A673 (cell line): ENCODE results near the gene RPL37. TPM values are rescaled to one million over a fixed set of nuclear protein-coding genes. Genes with fewer than 3 reads are reported as not detected.
A peak's percentile ranks its signal among the peaks of the same experiment; 100 is the strongest.
"Not testable (repeated sequence)": the region's sequence is repeated elsewhere in the genome, so short reads cannot be mapped to it uniquely, and the experiment has no call there.

ENCODE experiments used
- BruUV-seq: library from RNA; stranded (reverse); fragments of 400-500 nt; replicated peaks from 2 replicates; lab custom pipeline; 2021; lab: Mats Ljungman, UMichigan
- CTCF ChIA-PET: fragments of 300-600 bp; sonication (Branson Sonifier 250); formaldehyde crosslinking; loops from one replicate; lab custom pipeline; 2022; ENCODE audit warnings: antibody characterized with exemption; lab: Charles Lee
- POLR2A ChIA-PET: fragments of 300-600 bp; sonication (Branson Sonifier 250); formaldehyde crosslinking; loops from one replicate; lab custom pipeline; 2022; ENCODE audit warnings: antibody characterized with exemption; ENCODE audit not compliant: low non-redundant PET; lab: Charles Lee
- DNase-seq: peaks from one replicate; pipeline ENCODE4 v3.0.0-alpha.2; 2015; ENCODE audit warnings: low spot score
- H3K27ac ChIP-seq: fragments of 200-600 bp; sonication (generic); 2 replicates; pipeline ENCODE4 v1.5.1; 2016; ENCODE audit warnings: mixed run types, low read depth, mild to moderate bottlenecking, mixed read lengths, antibody characterized with exemption, low read length; ENCODE audit not compliant: poor library complexity, severe bottlenecking
- H3K27me3 ChIP-seq: fragments of 200-600 bp; sonication (generic); replicated peaks from 2 replicates; pipeline ENCODE4 v1.6.1; 2017; ENCODE audit warnings: mixed run types, low read depth, mild to moderate bottlenecking, mixed read lengths, antibody characterized with exemption, low read length; ENCODE audit not compliant: insufficient read depth, poor library complexity
- H3K36me3 ChIP-seq: fragments of 200-600 bp; sonication (generic); 2 replicates; pipeline ENCODE4 v1.6.1; 2016; ENCODE audit warnings: mixed run types, mild to moderate bottlenecking, mixed read lengths, antibody characterized with exemption, low read length; ENCODE audit not compliant: insufficient read depth, poor library complexity, severe bottlenecking
- H3K4me1 ChIP-seq: fragments of 200-600 bp; sonication (generic); 2 replicates; pipeline ENCODE4 v1.6.1; 2017; ENCODE audit warnings: mixed run types, mild to moderate bottlenecking, mixed read lengths, antibody characterized with exemption, low read length; ENCODE audit not compliant: insufficient read depth, poor library complexity, severe bottlenecking
- H3K4me3 ChIP-seq: fragments of 200-600 bp; sonication (generic); 2 replicates; pipeline ENCODE4 v1.5.1; 2016; ENCODE audit warnings: low read depth, mixed run types, mild to moderate bottlenecking, mixed read lengths, low read length; ENCODE audit not compliant: poor library complexity, severe bottlenecking
- H3K9me3 ChIP-seq: fragments of 200-600 bp; sonication (generic); 2 replicates; pipeline ENCODE4 v1.6.1; 2016; ENCODE audit warnings: mixed run types, low read depth, mild to moderate bottlenecking, mixed read lengths, antibody characterized with exemption, low read length; ENCODE audit not compliant: poor library complexity, severe bottlenecking
- EZH2 ChIP-seq: fragments of 200-600 bp; sonication (generic); IDR thresholded peaks from 2 replicates; pipeline ENCODE4 v1.6.1; 2017; ENCODE audit warnings: borderline replicate concordance, low read depth, mild to moderate bottlenecking, mixed read lengths, antibody characterized with exemption, low read length; ENCODE audit not compliant: poor library complexity, severe bottlenecking
- intact Hi-C: fragments of 100-400 bp; cut with micrococcal nuclease; formaldehyde crosslinking; loops from one replicate; pipeline ENCODE4 v1.10.0; 2022; ENCODE audit not compliant: unreplicated experiment
- total RNA-seq: library from RNA; stranded (reverse); gene quantifications from 2 replicates; pipeline ENCODE4 v1.2.3, GENCODE V29; 2021
- TF ChIP-seq, protein P1 (sequence below): fragments of 300-800, 200-600 bp; sonication (generic); conservative IDR thresholded peaks from 2 replicates; pipeline ENCODE4 v1.5.1; 2017; ENCODE audit warnings: low read depth, mild to moderate bottlenecking, antibody characterized with exemption, low read length, moderate library complexity, mixed read lengths

Gene RPL37
- total RNA-seq, 1 experiment from 2014 or later, result 1,502 TPM

DNA sequence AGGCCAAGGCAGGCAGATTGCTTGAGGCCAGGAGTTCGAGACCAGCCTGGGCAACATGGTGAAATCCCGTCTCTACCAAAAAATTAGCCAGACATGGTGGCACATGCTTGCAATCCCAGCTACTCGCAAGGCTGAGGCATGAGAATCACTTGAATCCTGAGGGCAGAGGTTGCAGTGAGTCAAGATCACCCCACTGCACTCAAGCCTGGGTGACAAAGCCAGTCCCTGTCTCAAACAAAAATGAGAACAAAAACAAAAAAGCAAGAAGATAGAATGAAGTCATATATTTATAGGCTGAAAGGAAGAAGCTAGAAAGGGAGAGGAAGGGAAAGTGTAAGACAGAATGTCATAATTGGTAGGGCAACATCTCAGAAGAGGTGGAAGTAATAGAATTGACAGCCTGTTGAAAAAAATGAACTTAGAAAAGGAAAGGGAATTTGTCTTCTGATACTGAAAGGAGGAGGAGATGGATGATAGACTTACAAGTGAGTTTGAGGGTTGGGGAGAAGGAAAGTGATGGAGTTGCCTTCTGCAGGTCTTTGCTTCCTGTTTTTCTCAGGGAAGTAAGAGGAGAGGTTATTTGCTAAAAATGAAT lies 38.4 kb upstream of the RPL37 start:
- no peaks in the 10 kb centered on the region for H3K9me3 ChIP-seq
- no peak for TF ChIP-seq EZH2
- peaks cover 9% of the 10 kb centered on the region for H3K4me1 ChIP-seq
- CTCF ChIA-PET, result no interaction called here
- no peak overlapping the region for H3K27ac ChIP-seq
- no peak for DNase-seq
- H3K36me3 ChIP-seq, result no peaks in the 10 kb centered on the region
- POLR2A ChIA-PET, result no interaction called here
- H3K27me3 ChIP-seq, result no peaks in the 10 kb centered on the region
- intact Hi-C loops, result loop anchor here (10.0 kb wide), 2 partner anchors 1159 to 1289 kb away; no protein-coding TSS in a partner anchor
- no TSS peak for BruUV-seq
- H3K4me3 ChIP-seq, result no peak overlapping the region

DNA sequence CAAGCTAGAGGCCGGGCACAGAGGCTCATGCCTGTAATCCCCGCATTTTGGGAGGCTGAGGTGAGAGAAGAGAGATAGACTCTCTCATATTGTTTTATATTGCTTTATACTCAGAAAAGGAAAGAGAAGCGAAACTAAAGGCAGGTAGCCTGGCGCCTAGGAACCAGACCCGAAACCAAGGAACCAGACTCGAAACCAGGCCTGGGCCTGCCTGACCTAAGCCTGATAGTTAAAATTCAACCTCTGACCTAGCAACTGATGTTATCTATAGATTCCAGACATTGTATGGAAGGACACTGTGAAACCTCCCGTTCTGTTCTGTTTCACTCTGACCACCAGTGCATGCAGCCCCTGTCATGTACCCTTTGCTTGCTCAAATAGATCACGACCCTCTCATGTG lies 37.2 kb upstream of the RPL37 start:
- H3K4me1 ChIP-seq, DNase-seq, H3K27ac ChIP-seq, H3K36me3 ChIP-seq, H3K27me3 ChIP-seq, CTCF ChIA-PET, BruUV-seq, POLR2A ChIA-PET, H3K4me3 ChIP-seq, H3K9me3 ChIP-seq: not testable (repeated sequence)
- intact Hi-C loops, result loop anchor here (10.0 kb wide), 2 partner anchors 1157 to 1287 kb away; no protein-coding TSS in a partner anchor

DNA sequence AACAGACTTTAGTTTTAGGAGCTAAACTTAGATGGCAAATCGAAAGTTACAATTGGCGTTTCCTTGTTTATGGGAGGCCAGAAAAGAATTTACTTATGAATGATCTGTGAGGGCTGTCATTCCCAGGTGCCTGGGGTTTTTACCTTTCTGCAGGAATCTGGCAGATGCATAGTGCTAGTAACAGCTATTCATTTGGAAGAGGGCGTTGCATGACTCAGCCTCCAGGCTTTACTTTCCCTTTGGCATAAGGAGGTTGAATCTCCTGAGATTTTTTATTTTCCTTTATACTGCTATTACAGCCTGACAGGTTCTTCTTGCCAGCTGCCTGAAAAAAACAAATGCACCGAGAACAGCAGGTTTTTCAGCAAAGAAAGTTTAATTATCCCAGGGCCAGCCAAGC lies 36.2 kb upstream of the RPL37 start:
- no peak for DNase-seq
- Histone ChIP-seq H3K9me3 (no peaks in the 10 kb centered on the region), H3K36me3 (no peaks in the 10 kb centered on the region), H3K27me3 (no peaks in the 10 kb centered on the region), H3K27ac (no peak overlapping the region), H3K4me3 (no peak overlapping the region), H3K4me1 (peaks cover 9% of the 10 kb centered on the region)
- no TSS peak for BruUV-seq
- ChIA-PET CTCF (no interaction called here), POLR2A (no interaction called here)
- intact Hi-C loops, result loop anchor here (10.0 kb wide), 2 partner anchors 1156 to 1286 kb away; no protein-coding TSS in a partner anchor
- no peak for TF ChIP-seq EZH2
- TF ChIP-seq, protein P1, sequence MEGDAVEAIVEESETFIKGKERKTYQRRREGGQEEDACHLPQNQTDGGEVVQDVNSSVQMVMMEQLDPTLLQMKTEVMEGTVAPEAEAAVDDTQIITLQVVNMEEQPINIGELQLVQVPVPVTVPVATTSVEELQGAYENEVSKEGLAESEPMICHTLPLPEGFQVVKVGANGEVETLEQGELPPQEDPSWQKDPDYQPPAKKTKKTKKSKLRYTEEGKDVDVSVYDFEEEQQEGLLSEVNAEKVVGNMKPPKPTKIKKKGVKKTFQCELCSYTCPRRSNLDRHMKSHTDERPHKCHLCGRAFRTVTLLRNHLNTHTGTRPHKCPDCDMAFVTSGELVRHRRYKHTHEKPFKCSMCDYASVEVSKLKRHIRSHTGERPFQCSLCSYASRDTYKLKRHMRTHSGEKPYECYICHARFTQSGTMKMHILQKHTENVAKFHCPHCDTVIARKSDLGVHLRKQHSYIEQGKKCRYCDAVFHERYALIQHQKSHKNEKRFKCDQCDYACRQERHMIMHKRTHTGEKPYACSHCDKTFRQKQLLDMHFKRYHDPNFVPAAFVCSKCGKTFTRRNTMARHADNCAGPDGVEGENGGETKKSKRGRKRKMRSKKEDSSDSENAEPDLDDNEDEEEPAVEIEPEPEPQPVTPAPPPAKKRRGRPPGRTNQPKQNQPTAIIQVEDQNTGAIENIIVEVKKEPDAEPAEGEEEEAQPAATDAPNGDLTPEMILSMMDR, result no peak

DNA sequence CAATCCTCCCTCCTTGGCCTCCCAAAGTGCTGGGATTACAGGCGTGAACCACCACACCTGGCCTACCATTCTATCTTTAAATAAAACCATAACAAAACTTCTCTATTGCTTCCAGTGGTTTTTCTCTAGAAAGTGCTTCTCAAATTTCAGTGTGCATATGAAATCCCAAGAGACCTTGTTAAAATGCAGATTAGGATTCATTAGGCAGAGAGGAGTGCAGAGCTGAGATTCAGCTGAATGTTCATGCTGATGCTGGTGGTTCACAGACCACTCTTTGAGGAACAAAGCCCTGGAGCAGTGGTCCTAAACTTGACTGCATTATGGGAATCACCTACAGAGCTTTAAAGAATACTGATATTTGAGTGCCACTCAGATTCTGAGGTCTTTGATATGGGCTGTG lies 34.4 kb upstream of the RPL37 start:
- Histone ChIP-seq H3K27me3 (no peaks in the 10 kb centered on the region), H3K36me3 (no peaks in the 10 kb centered on the region), H3K9me3 (peaks cover 3% of the 10 kb centered on the region), H3K4me1 (peaks cover 9% of the 10 kb centered on the region), H3K4me3 (no peak overlapping the region), H3K27ac (no peak overlapping the region)
- peak; percentile 75 for DNase-seq
- BruUV-seq, result no TSS peak
- POLR2A ChIA-PET, result no interaction called here
- CTCF ChIA-PET, result interaction anchor here (0.5 kb wide), 1 partner anchor 1144 kb away, joined by 4 read pairs; no protein-coding TSS in a partner anchor
- TF ChIP-seq EZH2, result no peak
- TF ChIP-seq, protein P1, result no peak
- intact Hi-C loops, result no loop called here
